HL-60/S4 treated with phorbol 12-myristate 13-acetate at 8.2 ng/mL for 4 days and 3 days (cell line): Measurements from ENCODE around the gene TNRC6B.
"Not testable (repeated sequence)": the region's sequence is repeated elsewhere in the genome, so short reads cannot be mapped to it uniquely, and the experiment has no call there.

Experiments
- in situ Hi-C: fragments of 300-500 bp; cut with MboI; formaldehyde crosslinking; loops from 2 replicates; pipeline ENCODE4 v1.15.0; 2022; ENCODE audit warnings: low sequenced_read_pairs

Gene TNRC6B, protein sequence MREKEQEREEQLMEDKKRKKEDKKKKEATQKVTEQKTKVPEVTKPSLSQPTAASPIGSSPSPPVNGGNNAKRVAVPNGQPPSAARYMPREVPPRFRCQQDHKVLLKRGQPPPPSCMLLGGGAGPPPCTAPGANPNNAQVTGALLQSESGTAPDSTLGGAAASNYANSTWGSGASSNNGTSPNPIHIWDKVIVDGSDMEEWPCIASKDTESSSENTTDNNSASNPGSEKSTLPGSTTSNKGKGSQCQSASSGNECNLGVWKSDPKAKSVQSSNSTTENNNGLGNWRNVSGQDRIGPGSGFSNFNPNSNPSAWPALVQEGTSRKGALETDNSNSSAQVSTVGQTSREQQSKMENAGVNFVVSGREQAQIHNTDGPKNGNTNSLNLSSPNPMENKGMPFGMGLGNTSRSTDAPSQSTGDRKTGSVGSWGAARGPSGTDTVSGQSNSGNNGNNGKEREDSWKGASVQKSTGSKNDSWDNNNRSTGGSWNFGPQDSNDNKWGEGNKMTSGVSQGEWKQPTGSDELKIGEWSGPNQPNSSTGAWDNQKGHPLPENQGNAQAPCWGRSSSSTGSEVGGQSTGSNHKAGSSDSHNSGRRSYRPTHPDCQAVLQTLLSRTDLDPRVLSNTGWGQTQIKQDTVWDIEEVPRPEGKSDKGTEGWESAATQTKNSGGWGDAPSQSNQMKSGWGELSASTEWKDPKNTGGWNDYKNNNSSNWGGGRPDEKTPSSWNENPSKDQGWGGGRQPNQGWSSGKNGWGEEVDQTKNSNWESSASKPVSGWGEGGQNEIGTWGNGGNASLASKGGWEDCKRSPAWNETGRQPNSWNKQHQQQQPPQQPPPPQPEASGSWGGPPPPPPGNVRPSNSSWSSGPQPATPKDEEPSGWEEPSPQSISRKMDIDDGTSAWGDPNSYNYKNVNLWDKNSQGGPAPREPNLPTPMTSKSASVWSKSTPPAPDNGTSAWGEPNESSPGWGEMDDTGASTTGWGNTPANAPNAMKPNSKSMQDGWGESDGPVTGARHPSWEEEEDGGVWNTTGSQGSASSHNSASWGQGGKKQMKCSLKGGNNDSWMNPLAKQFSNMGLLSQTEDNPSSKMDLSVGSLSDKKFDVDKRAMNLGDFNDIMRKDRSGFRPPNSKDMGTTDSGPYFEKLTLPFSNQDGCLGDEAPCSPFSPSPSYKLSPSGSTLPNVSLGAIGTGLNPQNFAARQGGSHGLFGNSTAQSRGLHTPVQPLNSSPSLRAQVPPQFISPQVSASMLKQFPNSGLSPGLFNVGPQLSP (N-terminal part only)

DNA sequence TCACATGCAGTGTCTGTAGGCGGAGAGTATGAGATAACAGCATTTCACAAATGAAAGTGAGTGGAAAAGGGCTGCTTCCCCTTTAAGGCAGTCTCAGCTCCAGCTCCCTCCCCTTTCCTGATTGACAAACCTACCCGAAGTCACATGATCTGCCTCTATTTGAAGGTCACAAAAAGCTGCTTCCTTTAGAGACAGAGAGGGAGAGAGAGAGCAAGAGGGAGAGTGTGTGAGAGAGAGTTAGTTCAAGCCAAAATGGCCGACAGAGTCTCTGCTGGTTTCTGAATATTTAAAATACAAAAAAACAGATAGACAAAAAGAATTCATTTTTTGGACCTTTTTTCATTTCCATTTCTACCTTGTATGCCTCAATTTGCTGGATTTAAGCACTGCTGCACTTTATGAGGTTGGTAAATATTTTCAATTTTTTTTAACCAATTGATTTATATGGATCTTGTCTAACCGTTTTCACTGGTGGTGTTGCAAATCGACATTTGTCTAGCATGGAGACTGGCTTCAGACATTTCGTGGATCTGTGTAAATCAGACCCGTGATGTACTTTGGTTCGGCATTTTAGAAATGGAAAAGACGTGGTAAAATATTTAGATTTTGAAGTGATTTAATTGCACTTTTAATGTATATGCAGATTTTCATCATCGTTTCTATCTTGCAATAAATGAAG, at the start of gene TNRC6B:
Gene TNRC6B (plus strand): TSS at position 188 of the 679 bp plus-strand sequence. CDS start 211 bp downstream, at position 399.
- in situ Hi-C loops = no loop called here

DNA sequence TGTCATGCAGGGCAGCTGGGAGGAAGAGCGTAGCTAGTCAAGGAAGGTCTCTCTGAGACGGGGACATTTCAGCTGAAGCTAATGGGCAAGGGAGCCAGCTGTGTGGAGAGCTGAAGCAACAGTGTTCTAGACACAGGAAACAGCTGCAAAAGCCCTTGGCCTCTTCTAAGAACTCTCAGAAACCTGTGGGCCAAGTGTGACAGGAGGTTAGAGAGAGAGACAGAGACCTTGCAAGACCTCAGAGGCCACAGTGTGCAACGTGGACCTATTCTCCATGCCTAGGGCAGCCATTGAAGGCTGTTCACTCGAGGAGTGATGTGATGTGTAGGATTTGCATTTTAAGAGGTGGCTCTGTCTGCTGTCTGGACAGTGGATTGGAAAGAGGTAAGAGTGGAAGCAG, 48.7 kb upstream of the TNRC6B start:
- in situ Hi-C loops = no loop called here

DNA sequence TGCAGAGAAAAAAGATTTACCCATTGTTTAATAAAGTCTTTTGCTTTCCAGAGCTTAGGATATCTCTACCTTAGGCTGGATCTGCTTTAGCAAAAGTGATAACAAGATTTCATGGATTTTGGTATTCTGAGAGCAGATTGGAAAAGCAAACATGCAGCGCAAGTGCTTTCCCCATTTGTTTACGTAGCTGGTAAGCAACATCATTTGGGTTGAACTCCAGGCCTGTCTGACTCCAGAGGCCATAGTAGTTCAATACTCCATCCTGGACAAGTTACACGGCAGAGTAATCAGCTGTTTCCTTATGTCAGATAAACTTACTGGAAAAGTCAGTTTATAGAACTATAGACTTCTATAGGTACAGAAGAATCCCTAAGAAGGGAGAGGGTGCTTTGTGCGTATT, 40.6 kb upstream of the TNRC6B start:
- in situ Hi-C loops = no loop called here

DNA sequence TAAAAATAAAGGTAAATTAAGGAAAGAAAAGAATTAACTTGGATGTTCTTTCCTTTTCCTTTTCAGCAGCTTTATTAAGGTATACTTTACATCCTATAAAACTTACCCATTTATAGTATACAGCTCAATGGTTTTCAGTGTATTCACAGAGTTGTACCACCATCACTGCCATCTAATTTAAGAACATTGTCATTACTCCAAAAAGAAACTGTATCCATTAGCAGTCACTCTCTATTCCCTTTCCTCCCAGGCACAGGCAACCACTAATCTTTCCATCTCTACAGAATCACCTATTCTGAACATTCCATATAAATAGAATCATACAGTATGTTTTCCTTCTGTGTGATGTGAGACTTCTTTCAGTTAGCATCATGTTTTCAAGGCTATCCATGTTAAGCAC, 38.9 kb upstream of the TNRC6B start:
- in situ Hi-C loops = no loop called here

DNA sequence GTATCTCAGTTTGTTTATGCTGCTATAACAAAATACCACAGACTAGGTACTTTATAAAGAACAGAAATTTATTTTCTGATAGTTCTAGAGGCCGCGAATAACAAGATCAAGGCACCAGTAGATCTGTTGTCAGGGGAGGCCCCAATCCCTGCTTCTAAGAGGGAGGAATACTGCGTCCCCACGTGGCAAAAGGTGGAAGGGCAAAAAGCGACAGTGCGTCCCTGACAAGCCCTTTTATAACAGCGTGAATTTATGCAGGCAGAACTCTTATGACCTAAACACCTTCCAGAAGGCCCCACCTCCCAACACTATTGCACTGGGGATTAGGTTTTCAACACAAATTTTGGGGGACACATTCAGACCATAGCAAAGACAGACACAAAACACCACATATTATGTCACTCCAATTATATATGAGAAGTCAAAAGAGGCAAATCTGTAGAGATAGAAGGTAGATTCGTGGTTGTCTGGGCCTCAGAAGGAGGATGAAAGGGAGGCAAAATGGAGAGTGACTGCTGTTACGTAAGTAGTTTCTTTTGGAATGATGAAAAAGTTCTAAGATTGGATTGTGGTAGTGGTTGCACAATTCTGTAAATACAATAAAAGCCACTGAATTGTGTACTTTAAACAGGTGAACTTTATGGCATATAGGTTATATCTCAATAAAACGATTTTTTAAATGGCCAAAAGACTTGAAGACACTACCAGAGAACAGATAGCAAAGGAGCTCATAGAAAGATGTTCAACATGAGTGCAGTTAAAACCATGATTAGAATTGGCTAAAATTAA, 30.1 kb upstream of the TNRC6B start:
- in situ Hi-C loops = no loop called here

DNA sequence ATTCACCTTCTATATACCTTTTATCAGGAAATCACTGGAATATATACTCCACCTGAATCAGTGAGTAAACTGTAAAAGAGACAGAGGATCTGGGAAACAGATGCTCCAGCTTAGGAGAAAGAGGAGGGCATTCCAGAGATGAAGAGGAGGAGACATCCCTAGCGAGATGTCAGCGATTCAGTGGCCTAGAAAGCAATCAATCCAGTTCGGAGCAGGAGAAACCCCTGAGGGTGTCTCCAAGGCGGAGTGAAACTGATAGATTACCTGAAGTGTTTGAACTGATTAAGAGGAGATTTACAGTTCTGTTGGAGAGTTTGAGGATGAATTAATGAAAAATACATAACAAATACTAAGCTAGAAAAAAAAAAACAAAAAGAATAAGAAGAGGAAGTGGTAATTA, 24.5 kb upstream of the TNRC6B start:
- in situ Hi-C loops = no loop called here

DNA sequence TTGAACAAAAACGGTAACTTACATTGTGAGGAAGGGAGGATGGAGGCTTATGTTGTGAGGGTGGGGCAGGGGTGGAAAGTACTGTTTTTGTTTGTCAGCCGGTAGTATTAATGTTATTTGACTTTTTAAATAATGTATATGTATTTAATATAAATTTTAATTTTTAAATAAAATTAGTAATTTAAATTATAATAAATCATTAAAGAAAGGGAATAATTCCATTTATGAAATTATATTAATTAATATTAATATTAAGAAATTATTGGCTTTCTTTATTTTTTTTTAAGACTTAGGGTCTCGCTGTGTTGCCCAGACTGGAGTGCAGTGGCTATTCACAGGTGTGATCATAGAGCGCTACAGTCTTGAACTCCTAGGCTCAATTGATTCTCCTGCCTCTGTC, 24.0 kb upstream of the TNRC6B start:
- in situ Hi-C loops = no loop called here

DNA sequence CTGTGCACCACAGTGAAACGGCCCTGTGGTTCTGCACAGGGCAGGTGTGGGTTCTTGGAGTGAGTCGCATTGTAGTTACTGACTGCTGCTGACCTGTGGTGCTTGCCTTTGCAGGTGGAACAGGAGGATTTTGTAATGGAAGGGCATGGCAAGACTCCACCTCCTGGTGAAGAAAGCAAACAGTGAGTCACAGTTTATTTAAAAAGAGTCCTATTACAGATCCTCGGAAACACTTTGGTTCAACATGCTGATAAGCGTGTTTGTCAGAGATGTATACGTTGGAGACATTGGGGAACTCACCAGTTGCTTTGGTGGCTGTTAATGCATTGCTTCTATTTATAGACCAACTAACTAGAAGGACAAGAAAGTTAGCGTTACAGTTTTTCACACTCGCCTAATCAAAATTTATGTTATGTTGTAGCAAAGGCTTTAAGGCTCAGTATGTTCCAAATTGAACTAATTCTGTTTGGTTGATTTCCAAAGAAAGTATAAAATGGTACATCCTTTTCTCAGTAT, 21.7 kb upstream of the TNRC6B start:
- in situ Hi-C loops = no loop called here

DNA sequence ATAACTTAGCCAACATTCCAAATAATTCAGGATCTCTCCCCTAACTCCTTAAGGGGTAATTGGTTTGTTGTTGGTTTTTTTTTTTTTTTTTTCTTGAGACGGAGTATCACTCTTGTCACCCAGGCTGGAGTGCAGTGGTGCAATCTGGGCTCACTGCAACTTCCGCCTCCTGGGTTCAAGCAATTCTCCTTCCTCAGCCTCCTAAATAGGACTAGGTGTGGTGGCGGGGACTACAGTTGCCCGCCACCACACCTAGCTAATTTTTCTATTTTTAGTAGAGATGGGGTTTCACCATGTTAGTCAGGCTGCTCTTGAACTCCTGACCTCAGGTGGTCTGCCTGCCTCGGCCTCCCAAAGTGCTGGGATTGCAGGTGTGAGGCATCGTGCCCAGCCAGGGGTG, 21.0 kb upstream of the TNRC6B start:
- in situ Hi-C loops = not testable (repeated sequence)

DNA sequence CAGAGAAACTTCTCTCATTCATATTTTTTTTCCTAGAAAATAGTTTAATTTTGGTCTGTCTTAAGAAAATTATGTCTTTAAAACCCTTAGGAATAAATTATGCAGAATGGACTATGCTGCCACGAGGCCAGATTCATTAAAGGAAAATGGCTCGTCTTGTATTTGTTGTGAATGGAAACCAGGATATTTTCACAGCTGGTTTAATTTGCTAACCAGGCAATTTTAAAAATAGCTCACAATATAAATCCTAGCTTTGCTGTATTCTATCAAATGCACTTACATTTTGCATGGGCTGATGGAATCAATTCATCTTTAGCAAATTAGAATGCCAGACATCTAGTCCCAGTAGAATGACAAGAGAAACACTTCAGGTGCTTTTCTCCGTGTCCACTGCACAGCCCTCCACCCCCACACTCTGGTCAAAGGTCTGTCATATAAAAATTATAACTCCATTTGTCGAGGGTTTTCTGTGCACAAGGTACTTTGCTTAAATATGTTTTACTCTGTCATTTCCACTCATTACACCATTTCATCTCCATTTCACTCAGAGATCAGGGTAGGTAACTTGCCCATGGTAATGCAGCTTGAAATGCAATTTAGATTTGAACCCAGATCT, 20.3 kb upstream of the TNRC6B start:
- in situ Hi-C loops = no loop called here

DNA sequence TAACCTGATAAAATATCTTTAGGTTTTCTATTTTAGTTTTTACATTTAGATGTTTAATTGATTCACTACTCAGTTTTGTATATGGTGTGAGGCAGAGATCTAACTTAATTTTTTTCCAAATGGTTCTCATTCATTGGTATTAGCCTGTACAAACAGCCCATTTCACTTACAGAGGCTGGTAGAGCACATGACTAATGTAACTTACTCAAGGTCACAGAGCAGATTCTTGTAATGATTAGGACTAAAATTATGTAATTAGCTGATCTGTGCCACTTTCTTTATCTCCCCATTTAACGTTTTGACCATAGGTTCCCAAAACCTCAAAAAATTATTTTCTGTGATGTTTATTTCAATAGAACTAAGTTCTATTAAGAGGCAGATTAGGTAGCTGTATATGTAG, 16.5 kb upstream of the TNRC6B start:
- in situ Hi-C loops = no loop called here

DNA sequence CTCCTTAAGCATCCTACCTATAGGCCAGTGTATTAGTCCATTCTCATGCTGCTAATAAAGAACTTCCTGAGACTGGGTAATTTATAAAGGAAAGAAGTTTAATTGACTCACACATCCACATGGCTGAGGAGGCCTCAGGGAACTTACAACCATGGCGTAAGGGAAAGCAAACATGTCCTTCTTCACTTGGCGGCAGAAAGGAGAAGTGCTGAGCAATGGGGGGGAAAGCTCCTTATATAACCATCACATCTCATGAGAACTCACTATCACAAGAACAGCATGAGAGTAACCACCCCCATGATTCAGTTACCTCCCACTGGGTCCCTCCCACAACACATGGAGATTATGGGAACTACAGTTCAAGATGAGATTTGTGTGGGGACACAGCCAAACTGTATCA, 12.2 kb upstream of the TNRC6B start:
- in situ Hi-C loops = not testable (repeated sequence)

DNA sequence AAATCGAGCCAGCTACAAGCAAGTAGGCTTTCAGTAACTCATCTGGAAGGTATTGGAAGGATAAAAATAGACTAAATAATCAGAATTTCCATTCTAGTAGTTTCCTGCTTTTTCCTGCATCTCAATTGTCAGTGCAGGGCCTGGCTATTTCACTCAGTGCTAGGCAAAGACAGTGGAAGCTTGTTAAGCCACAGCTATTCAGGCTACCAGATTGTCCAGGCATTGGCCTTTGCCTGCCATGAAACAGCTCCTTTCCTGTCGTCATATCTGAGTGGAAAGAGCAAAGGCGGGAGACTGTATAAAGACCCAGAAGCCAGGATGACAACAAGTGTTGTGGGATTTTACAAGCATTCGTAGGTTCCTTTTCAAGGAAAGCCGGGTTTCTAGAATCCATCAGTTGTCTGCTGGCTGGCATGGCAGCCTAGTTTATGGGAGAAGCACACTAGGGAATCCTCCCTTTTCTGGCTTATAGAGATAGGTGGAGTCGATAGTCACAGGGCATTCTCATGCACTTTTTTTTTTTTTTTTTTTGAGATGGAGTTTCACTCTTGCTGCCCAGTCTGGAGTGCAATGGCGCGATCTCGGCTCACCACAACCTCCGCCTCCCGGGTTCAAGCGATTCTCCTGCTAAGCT, 2.0 kb upstream of the TNRC6B start:
- in situ Hi-C loops = no loop called here

DNA sequence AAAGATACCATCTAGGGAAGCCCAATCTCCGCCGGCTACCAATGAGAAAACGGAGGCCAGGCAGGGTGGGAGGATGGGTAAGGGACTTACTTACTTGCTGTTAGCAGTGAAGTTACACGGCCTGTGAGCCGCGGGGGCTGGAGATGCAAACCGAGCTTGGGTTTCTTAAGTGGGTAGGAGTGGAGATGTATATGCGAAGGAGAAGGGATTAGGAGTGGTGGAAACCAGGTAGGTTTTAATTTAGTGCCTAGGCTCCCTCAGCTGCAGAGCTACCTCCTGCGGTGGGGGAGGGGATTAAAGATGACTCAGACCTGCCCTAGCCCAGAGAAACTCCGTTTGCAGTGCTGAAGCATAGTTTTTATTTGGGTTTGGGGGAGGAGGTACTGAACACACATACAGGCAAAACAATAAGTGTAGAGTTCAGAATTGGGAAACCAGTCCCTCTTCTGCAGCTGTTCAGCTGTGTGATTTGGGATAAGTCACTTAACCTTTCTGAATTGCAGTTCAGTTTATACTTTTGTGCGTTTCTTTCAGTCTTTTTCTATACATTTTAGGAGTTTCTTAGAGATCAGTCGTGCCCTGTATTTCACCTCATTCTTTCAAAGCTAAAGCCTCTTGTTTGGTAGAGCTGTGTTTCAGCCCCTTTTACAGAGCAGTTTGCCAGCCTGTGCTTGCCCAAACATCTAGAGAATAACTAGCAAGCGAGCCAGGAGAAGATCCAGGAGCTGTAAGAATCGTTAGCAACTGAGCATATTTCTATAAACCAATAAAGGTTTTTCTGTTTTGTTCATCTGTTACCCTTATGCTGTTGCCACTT, 596 bp upstream of the TNRC6B start:
- in situ Hi-C loops = no loop called here

DNA sequence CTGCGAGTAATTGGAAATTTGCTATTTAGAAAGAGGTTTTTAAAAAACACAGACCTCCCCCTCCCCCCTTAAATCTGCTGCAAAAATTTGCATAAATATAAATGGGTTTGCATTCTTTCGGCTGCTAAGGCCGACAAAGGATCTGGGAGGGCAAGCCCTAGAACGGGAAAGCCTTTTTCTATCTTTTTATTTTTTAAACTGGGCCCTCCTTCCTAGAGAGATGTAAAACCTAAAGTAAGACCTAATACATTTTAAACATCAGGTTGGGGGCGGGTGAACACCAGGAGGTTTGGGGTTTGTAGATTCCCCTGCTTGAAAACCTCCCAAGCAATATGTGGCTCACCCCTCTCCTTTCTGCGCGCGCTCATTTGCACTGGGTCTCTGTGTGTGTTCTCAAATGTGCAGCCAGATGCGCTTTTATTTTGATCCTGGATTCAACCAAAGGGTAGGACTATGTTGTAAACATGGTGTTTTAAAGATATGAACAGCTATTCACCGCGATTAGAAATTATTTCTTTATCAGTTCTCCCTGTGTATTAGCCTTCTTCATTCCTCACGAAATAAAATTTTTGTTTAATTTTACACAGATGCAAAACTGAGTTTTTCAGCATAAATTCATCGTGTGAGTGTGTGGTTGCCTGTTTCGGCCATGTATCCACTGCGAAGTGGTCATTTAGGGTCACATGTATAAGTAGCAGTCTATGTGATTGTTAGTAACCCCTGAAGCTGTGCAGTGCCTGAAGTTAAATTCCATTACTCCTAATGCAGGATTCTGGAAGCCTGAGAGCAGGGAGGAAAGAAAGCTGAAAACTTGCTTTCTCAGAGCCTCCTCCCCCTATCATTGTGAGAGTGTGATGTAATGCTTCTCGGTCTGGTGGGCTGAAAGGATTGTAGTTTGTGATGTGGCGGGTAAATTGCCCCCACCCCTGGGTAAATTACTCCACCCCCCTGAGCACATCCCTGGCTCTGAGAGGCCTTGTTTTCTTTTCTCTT, 988 bp downstream of the TNRC6B start:
- in situ Hi-C loops = no loop called here

DNA sequence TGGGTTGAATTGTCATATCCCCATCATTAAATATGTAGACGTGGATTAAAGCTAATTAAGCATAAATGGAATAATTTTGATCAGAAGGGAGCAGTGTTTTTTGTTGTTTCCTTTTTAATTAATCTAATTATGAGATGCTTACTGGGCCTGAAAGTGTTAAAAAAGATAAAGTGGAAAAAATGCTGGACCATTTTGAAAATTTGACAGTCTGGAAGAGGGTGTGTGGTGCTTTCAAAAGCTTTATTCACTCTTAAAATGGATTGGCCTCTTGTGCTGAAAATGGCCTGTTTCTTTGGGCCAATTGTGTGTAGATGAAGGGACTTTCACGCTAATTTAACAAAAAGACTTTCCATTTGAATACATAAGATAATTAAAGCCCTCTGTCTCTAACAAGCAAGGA, 1.8 kb downstream of the TNRC6B start:
- in situ Hi-C loops = no loop called here

DNA sequence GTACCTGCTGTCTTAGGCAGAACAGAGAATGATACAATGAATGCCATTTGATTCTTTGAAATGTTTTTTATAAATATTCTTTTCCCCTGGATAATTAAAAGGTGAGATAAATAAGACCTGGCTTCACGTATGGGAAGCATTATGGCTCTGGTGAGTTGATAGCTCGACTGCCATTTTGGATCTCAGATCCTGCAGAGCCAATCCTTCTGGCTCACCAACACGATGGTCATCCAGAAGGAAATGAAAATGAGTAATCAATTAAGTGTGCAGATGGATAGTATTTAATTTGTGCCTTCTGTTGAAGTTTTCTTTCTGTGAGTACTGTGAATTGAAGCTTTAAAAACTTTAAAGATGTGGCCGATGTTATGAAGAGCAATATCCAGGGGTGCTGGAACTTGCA, 2.7 kb downstream of the TNRC6B start:
- in situ Hi-C loops = no loop called here
